Activated T-cell treated with anti-CD3 and anti-CD28 coated beads for 1 hour (primary cell): ENCODE measurements around the gene KRT77.

Experiments
- DNase-seq: peaks from one replicate; pipeline ENCODE4 v3.0.0-alpha.2; 2020; ENCODE audit warnings: low read depth

The KRT77 gene

GRCh38 chr12:52655251-52655650 lies 48.1 kb downstream of the KRT77 start:
- DNase-seq = no peak

- DNase-seq = no peak
These were observed 51.5 kb downstream of the KRT77 start, which contains the start of gene KRT2 for GRCh38 chr12:52651726-52652261. TSS of gene KRT2 (minus strand) at chr12:52652211. CDS start at chr12:52652142, 69 bp downstream.

GRCh38 chr12:52650520-52651081 lies 52.7 kb downstream of the KRT77 start:
- DNase-seq = no peak

GRCh38 chr12:52649066-52649465 lies 54.3 kb downstream of the KRT77 start:
- no peak for DNase-seq

- DNase-seq = no peak
These were observed 55.2 kb downstream of the KRT77 start for GRCh38 chr12:52648012-52648550.

- no peak for DNase-seq
These were observed 55.7 kb downstream of the KRT77 start for GRCh38 chr12:52647601-52648000.

GRCh38 chr12:52646613-52647012 lies 56.7 kb downstream of the KRT77 start:
- DNase-seq = no peak

- DNase-seq = no peak
These were observed 57.3 kb downstream of the KRT77 start for GRCh38 chr12:52645982-52646381.

GRCh38 chr12:52645120-52645761 lies 58.1 kb downstream of the KRT77 start:
- DNase-seq = peak; percentile 21

GRCh38 chr12:52644078-52644415 lies 59.3 kb downstream of the KRT77 start:
- DNase-seq = no peak

GRCh38 chr12:52643233-52644077 lies 59.9 kb downstream of the KRT77 start:
- no peak for DNase-seq

- no peak for DNase-seq
These were observed 61.9 kb downstream of the KRT77 start for GRCh38 chr12:52641468-52641867.
